ENCODE results near the gene RFC2.
"Not testable (repeated sequence)": the region's sequence is repeated elsewhere in the genome, so short reads cannot be mapped to it uniquely, and the experiment has no call there.

The RFC2 gene

GRCh38 chr7:74199551-74200355 lies 54.4 kb downstream of the RFC2 start:
- DNase-seq (ENCODE audit: low read depth) = no peak
- no peak overlapping the region for H3K4me3 ChIP-seq (ENCODE audit: low read depth, low read length)
- TF ChIP-seq CTCF (IDR thresholded peaks at IDR 0.05; ENCODE audit: low read depth, low read length) (no peak), MYC (IDR thresholded peaks at IDR 0.05; ENCODE audit: low read depth, low read length) (no peak), POLR2A (IDR thresholded peaks at IDR 0.05; ENCODE audit: extremely low read depth, insufficient read length) (no peak), MAX (IDR thresholded peaks at IDR 0.05; ENCODE audit: low read depth, low read length) (no peak)

GRCh38 chr7:74197449-74198124 lies 56.6 kb downstream of the RFC2 start:
- DNase-seq (ENCODE audit: low read depth) = no peak
- no peak overlapping the region for H3K4me3 ChIP-seq (ENCODE audit: low read depth, low read length)
- TF ChIP-seq MYC (IDR thresholded peaks at IDR 0.05; ENCODE audit: low read depth, low read length) = no peak
- no peak for TF ChIP-seq CTCF (IDR thresholded peaks at IDR 0.05; ENCODE audit: low read depth, low read length)
- TF ChIP-seq POLR2A (IDR thresholded peaks at IDR 0.05; ENCODE audit: extremely low read depth, insufficient read length) = no peak
- TF ChIP-seq MAX (IDR thresholded peaks at IDR 0.05; ENCODE audit: low read depth, low read length) = no peak

- H3K4me3 ChIP-seq (ENCODE audit: low read depth, low read length); DNase-seq (ENCODE audit: low read depth): not testable (repeated sequence)
Measured at GRCh38 chr7:74195968-74196654, 58.1 kb downstream of the RFC2 start.

- H3K4me3 ChIP-seq (ENCODE audit: low read depth, low read length) = not testable (repeated sequence)
Measured at GRCh38 chr7:74195139-74195860, 58.9 kb downstream of the RFC2 start.

GRCh38 chr7:74194686-74195085 lies 59.5 kb downstream of the RFC2 start:
- TF ChIP-seq CTCF (IDR thresholded peaks at IDR 0.05; ENCODE audit: low read depth, low read length) (no peak), MAX (IDR thresholded peaks at IDR 0.05; ENCODE audit: low read depth, low read length) (no peak), POLR2A (IDR thresholded peaks at IDR 0.05; ENCODE audit: extremely low read depth, insufficient read length) (no peak), MYC (IDR thresholded peaks at IDR 0.05; ENCODE audit: low read depth, low read length) (no peak)

More at GRCh38 chr7:74195139-74195860, 58.9 kb downstream of the RFC2 start:
- not testable (repeated sequence) for DNase-seq (ENCODE audit: low read depth)

GRCh38 chr7:74193913-74194312 lies 60.3 kb downstream of the RFC2 start:
- no peak overlapping the region for H3K4me3 ChIP-seq (ENCODE audit: low read depth, low read length)
- DNase-seq (ENCODE audit: low read depth) = no peak
- TF ChIP-seq MYC (IDR thresholded peaks at IDR 0.05; ENCODE audit: low read depth, low read length) = no peak
- no peak for TF ChIP-seq MAX (IDR thresholded peaks at IDR 0.05; ENCODE audit: low read depth, low read length)
- TF ChIP-seq CTCF (IDR thresholded peaks at IDR 0.05; ENCODE audit: low read depth, low read length) = no peak
- TF ChIP-seq POLR2A (IDR thresholded peaks at IDR 0.05; ENCODE audit: extremely low read depth, insufficient read length) = no peak

More at GRCh38 chr7:74194686-74195085, 59.5 kb downstream of the RFC2 start:
- no peak overlapping the region for H3K4me3 ChIP-seq (ENCODE audit: low read depth, low read length)
- no peak for DNase-seq (ENCODE audit: low read depth)

Data from NB4 (cell line).